HepG2 (cell line): Measurements from ENCODE around the gene NDUFS6.

ENCODE experiments used
- CAMTA2 ChIP-seq: sonication (generic); formaldehyde crosslinking; IDR thresholded peaks from 2 replicates; pipeline ENCODE4 v1.4.0; 2020; ENCODE audit warnings: mild to moderate bottlenecking, missing genetic modification reagents, borderline replicate concordance
- CEBPB ChIP-seq: IDR thresholded peaks from 2 replicates; pipeline ENCODE4 v1.6.1; 2011; ENCODE audit warnings: low read depth, low read length, improper control_type of control experiment, borderline replicate concordance
- CTCF ChIP-seq: sonication (generic); formaldehyde crosslinking; IDR thresholded peaks from 2 replicates; pipeline ENCODE4 v1.5.0; 2020; ENCODE audit warnings: mild to moderate bottlenecking, missing genetic modification reagents, moderate library complexity
- EZH2 ChIP-seq: conservative IDR thresholded peaks from 2 replicates; pipeline ENCODE4 v1.6.1; 2012; ENCODE audit warnings: mild to moderate bottlenecking, low read depth, low read length, moderate library complexity
- NFIC ChIP-seq: IDR thresholded peaks from 2 replicates; pipeline ENCODE4 v1.6.1; 2012; ENCODE audit warnings: mild to moderate bottlenecking, low read length, inconsistent platforms
- NR1H2 ChIP-seq: sonication (generic); formaldehyde crosslinking; IDR thresholded peaks from 2 replicates; pipeline ENCODE4 v1.8.1; 2022; ENCODE audit warnings: low read depth, missing genetic modification reagents, borderline replicate concordance
- REST ChIP-seq, 2 experiments: IDR thresholded peaks; 2 replicates each; pipeline ENCODE4 v1.6.1; 2011 to 2012; ENCODE audit warnings: low read length in 2 of 2, borderline replicate concordance in 1 of 2, low read depth in 1 of 2, mild to moderate bottlenecking in 1 of 2, moderate library complexity in 1 of 2
- SMAD1 ChIP-seq: sonication (generic); formaldehyde crosslinking; IDR thresholded peaks from 2 replicates; pipeline ENCODE4 v1.4.0; 2020; ENCODE audit warnings: missing genetic modification reagents, low read depth, mild to moderate bottlenecking, borderline replicate concordance
- SMAD9 ChIP-seq: sonication (generic); formaldehyde crosslinking; IDR thresholded peaks from 2 replicates; pipeline ENCODE4 v1.5.1; 2020; ENCODE audit warnings: mild to moderate bottlenecking, missing genetic modification reagents
- SMARCC2 ChIP-seq: fragments of 450-650 bp; IDR thresholded peaks from 2 replicates; pipeline ENCODE4 v1.6.1; 2017; ENCODE audit warnings: antibody characterized with exemption, mild to moderate bottlenecking
- STAT5B ChIP-seq: sonication (generic); formaldehyde crosslinking; IDR thresholded peaks from 2 replicates; pipeline ENCODE4 v1.4.0; 2020; ENCODE audit warnings: missing genetic modification reagents
- ZFP62 ChIP-seq: sonication (generic); formaldehyde crosslinking; IDR thresholded peaks from 2 replicates; pipeline ENCODE4 v1.4.0; 2020; ENCODE audit warnings: missing genetic modification reagents
- ZNF160 ChIP-seq: sonication (generic); formaldehyde crosslinking; IDR thresholded peaks from 2 replicates; pipeline ENCODE4 v1.8.0; 2022; ENCODE audit warnings: mild to moderate bottlenecking, inconsistent platforms, missing genetic modification reagents
- ZNF609 ChIP-seq: sonication (generic); formaldehyde crosslinking; IDR thresholded peaks from 2 replicates; pipeline ENCODE4 v1.4.0; 2020; ENCODE audit warnings: mild to moderate bottlenecking, missing genetic modification reagents, borderline replicate concordance

DNA sequence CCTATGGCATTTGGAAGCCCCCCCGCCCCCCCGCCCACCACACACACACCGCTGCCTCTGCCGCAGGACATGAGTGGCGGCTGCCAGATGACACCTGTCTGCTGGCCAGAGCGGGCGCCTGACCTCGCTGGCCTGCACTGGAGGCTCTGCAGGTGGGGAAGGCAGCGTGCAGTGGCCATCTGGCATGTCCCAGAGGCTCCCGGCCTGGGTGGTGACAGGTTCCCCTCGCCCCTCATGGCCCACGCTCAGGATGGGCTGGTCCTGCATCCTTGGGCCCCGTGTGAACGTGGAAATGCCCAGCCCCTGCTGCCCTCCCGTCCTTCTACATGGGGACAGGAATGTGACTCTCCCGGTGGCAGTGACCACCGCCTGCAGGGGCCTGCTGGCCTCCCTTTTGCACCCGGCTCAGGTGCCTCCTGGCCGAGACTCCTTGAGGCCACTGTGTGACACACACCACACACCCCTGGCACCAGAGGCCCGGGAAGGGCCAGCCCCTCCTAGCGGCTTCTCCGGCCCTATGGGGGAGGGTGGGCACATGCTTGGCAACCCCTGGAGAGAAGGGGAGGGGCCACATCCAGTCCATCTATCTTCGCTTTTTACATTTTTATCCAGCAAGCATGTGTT lies 51.2 kb downstream of the NDUFS6 start:
- TF ChIP-seq CEBPB (no peak), NR1H2 (CRISPR knock-in tag) (no peak), CAMTA2 (CRISPR knock-in tag) (no peak), CTCF (CRISPR knock-in tag) (no peak), ZFP62 (CRISPR knock-in tag) (no peak), NFIC (no peak), SMARCC2 (no peak), REST (IDR thresholded peaks at IDR 0.05; ENCODE audit: borderline replicate concordance in 1 of 2, low read depth in 1 of 2, low read length in 2 of 2) (no peak), SMAD1 (CRISPR knock-in tag) (no peak), SMAD9 (CRISPR knock-in tag) (no peak), STAT5B (CRISPR knock-in tag) (no peak), ZNF609 (CRISPR knock-in tag) (no peak), ZNF160 (CRISPR knock-in tag) (no peak), EZH2 (no peak)
